Activated CD4-positive, alpha-beta T cell treated with anti-CD3 and anti-CD28 coated beads for 4 hours (primary cell): Measurements from ENCODE around the gene ATAD3A.

Experiments
- DNase-seq, 2 donors: peaks; one replicate each; pipeline ENCODE4 v3.0.0-alpha.2; 2020

ATAD3A gene

DNA sequence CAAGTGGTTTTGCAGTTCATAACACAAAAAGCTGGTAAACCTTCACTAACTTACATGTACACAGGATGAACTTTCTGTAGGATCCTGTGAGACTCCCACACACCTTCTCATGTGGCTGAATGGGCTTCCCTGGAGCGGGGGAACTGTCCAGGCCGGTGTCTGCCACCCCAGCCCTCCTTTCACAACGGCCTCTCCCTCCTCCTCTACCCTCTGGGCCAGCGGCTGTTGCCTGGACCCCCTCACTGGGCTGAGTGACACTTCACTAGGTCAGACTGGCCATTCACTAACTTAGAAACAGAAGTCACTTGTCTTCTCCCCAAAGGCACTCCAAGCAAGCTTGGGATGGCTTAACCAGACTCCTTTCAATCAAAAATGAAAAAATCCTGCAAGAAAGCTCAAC is 46.6 kb downstream of the ATAD3A start:
- no peak for DNase-seq

DNA sequence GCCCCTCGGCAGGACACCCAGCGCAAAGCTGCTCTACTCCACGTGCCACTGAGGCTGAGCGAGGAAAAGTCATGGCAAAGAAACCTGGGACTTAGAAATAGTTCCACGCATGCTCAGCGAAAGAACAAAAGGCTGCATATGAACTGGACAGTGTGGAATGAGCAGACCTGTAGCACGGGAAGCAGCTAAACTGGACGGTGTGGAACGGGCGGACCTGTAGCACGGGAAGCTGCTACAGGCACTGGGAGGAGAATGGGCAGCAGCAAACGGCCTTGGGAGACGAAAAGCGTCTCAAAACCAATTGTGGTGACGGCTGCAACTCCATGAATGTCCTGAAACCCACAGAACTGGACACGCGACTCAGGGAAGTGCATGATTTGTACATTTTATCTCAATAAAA is 47.1 kb downstream of the ATAD3A start:
- DNase-seq, result no peak

- no peak for DNase-seq
Measured at GRCh38 chr1:1560178-1560577, 48.2 kb downstream of the ATAD3A start.

GRCh38 chr1:1561801-1562470 is 50.0 kb downstream of the ATAD3A start:
- no peak for DNase-seq

- no peak for DNase-seq
Measured at GRCh38 chr1:1562556-1563195, 50.7 kb downstream of the ATAD3A start.

- no peak for DNase-seq
Measured at GRCh38 chr1:1563688-1564087, 51.7 kb downstream of the ATAD3A start.

DNA sequence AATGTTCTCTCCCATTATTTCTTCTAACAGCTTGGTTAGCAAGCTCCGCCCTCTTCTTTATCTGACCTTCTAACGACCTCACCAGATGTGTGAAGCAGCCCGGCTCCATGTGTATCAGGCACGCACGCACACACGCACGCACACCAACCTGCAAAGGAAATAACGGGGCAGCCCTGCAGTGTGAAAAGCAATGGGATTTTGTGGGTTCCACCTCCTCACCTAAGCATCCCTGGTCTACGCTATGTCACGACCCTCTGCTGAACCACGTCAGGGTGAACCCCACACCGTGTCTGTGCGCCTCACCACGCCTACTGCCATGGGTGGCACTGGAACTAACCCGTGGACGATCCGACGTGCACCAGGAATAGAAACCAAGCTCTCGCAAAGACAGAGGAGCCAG is 52.3 kb downstream of the ATAD3A start:
- no peak for DNase-seq

- DNase-seq, result no peak
Measured at GRCh38 chr1:1565340-1565739, 53.4 kb downstream of the ATAD3A start.

DNA sequence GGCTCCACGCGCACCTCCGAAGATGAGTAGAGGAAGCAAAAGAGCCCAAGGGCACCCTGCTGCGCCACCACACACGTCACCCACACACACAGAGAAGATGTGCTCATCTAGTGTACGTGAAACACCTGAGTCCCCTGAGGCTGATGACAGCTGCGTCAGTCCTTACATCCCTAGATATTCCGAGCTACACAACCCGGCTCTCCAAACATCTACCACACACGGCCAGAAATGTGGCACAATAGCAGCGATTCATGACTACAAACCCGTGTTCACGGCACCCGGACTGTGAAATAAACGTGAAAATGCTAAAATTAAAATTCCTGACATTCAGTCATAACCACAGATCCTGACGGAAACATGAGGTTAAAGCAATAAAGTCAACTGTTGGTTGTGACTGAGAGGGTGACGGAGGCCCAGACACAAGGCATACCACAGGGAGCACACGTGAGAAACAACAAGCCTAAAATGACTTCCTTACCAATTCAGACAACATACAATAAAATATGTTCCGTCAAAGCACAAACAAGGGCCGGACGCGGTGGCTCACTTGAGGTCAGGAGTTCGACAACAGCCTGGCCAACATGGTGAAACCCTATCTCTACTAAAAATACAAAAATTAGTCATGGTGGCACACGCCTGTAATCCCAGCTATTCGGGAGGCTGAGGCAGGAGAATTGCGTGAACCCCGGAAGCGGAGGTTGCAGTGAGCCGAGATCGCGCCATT is 55.4 kb downstream of the ATAD3A start:
- no peak for DNase-seq

- DNase-seq, result no peak
Measured at GRCh38 chr1:1567891-1568291, 55.9 kb downstream of the ATAD3A start.

GRCh38 chr1:1569341-1569740 is 57.4 kb downstream of the ATAD3A start:
- DNase-seq, result no peak

DNA sequence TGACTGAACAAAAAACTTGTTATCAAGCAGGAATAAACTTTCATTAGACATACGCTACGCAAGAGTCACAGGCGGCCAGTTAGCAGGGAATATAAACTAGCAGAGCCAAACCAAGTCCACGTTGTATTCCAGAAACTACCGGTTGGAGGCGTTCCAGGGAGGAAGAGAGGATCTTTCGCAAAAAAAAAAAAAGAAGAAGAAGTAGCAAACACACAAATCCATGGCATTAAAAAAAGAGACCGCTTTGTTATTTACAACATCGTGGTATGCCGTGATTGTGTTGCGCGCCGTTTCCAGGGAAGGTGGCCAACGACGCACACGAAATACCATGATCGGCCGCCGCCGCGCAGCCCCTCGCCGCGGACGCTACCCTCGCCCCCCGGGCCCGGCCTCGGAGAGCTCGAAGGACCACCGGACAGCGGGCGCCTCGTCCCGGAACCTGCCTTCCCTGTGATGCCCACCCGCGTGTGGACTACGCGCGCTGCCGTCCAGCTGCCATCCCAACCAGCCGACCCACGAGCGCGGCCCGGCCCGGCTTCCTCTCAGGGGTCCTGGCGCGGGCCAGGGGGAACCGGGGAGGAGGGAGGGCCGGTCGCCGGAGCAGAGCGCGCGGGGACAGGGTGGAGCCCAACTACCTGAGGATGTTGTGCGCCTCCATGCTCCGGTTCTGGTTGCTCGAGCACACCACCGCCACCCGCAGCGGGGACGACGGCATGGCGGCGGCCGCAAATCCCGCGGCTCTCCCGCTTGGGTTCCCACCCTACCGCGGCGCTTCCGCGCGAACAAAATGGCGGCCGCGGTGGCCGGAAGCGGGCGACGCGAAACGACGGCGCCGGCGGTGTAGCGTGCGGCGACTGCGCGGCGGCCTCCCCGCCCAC is 62.1 kb downstream of the ATAD3A start:
- DNase-seq, result peak in 1 of 2 donors; percentile 57

DNA sequence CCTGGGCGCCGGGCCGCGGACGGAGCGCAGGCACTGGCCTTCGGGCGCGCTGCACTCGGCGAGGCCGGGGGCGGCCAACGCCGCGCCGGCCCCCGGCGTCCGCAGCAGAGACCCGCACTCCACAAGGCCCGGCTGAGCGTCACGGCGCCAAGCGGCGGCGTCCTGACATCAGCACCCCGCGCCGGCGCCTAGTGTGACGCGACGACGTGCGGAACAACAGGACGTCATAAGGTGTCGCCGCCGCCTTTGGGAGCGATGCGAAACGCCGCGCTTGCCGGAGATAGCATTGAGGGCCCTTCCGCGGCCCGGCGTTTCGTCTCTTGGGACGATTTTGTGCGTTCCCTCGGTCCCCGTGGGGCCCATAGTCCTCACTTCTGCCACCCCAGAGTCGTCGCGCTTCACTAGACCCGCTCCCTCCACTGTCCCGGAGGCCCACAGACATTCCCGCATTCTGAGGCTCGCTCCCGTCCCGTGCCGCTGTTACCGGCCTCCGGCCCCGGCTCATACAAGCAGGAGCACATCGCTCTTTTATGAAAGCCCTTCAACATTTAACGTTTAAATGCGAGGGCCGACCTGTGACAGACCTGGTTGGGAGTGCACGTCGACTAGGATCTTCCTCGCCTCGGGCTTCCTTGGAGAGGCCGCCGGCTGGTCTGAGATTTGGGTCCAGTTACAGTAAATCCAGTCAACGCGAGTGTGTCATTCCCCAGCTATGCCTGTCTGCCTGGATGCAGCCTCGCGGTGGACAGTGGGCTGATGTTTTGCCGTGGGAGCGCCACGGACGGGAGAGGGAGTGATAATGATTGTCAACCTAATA is 63.0 kb downstream of the ATAD3A start, which contains the start of gene SSU72:
TSS of gene SSU72 (minus strand) at position 143 of the 817 bp plus-strand sequence. CDS start 306 bp downstream, outside the sequence.
- peak; percentile 92 to 94 for DNase-seq

- DNase-seq, result no peak
Measured at GRCh38 chr1:1577367-1578011, 65.5 kb downstream of the ATAD3A start.

DNA sequence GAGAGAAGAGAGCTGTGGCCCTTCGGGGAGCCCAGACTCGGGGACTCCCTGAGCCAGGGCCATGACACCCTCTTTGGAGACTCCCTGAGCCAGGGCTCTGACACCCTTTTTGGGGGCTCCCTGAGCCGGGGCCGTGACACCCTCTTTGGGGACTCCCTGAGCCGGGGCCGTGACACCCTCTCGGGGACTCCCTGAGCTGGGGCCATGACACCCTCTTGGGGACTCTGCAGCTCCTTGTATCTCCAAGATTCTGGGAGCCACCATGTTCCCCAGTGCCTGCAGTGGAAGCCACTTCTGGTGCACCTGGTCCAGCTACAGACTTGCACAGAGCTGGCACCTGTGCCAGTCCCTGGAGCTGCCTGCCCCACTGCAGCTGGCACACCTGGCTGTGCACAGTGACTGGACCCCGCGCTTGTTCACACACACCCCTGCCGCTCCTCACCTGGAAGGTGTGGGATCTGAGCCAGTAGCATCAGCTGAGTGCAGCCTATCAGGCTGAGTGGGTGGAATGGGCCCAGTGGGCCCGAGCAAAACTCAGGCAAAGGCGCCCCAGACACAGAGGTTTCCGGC is 66.5 kb downstream of the ATAD3A start:
- DNase-seq, result no peak

DNA sequence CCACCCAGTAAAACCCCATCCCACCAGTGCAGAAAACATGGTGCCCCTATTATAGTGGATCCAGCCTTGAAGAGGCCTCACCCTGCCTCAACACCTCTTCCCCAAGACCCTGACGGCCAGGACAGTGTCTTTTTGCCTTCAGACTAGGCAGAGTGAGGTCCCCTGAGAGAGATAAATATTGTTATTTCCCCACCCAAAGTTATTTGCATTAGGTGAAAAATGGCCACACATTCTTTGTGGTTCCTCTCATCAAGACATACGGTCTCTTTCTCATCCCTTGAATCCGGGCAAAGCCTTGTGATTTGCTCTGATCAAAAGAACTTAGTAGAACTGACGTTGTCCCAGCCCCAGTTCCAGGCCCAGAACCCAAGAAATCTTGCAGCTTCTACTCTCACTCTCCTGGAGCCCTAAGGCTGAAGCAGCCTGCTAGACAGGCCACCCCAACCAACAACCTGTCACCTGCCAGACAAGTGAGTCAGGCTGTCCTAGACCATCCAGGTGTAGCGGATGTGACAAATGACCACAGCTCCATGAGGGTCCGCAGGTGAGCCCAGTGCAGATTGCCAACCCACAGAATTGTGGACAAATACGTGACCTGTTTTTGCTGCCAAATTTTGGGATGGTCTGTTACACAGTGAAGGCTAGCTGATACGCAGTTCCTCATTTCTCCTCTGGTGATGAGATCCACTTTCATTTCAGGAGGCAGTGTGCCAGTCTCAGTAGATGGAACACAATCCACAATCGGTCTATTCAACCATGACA is 70.8 kb downstream of the ATAD3A start:
- no peak for DNase-seq

DNA sequence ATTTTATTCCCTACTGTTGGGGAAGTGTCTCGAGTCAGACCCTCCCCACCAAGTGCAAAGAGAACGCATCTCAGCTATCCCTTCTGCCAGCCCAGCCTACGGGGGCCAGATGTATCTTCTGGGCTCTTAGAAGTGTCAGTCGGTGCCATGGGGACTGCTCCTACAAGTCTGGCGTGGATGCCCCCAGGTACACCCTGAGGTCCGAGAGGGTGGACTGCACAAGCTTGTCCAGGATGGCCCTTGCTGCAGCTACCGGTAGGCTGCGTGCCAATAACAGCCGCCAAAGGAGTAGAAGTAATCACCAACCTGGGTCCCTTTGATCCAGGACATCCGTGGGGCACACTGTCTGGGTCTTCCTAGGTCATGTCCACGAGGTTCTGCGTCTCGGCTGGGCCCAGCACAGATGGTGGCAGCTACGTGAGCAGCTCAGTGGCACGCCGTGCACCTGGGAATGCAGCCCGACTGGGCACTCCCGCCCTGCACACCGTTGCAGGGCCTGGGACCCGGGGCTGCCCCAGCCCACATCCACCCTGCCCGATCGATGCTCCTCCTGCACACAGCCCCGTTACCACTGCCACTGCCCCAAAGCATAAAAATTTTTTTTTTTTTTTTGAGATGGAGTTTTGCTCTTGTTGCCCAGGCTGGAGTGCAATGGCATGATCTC is 71.5 kb downstream of the ATAD3A start:
- no peak for DNase-seq
